Stimulated activated CD4-positive, alpha-beta T cell treated with anti-CD3 and anti-CD28 coated beads, TNF-alpha, amount 100 ng/mL, for 1 hour (primary cell): ENCODE measurements around the gene EEFSEC.

Experiments
- DNase-seq, 3 donors: peaks; one replicate each; pipeline ENCODE4 v3.0.0-alpha.2; 2020; ENCODE audit warnings: low read depth in 3 of 3, low spot score in 1 of 3

EEFSEC gene

DNA sequence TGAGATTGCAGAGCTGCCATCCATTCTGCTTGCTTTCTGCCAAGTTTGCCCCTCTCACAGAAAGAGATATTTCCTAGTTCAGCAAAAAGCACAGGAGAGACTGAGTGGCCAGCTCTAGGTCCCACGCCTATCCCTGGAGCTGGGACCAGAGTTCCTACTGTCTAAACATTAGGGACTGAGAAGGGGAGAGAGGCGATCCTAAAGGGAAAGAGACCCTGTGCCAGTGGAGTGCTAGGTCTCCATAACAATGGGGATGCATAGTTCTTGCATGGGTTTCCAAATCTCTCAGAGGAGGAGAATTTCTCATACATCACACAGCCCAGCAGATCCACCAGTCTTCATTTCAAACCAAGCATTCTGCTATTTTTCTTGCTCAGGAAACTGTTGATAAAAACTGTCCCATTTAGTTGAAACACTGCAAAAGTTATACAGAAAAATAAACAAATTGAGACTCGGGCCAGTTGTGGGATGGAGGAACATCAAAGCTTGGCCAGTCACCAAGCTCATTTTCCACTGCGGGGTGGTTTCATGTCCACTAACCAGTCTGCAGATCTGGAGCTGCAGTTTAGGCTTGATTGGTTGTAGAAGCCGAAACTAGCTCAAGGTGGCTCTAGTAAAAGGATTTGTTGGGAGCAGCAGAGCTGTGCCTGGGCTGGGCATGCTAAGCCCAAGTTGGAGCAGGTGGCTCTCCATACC is 62.7 kb downstream of the EEFSEC start:
- DNase-seq: no peak

DNA sequence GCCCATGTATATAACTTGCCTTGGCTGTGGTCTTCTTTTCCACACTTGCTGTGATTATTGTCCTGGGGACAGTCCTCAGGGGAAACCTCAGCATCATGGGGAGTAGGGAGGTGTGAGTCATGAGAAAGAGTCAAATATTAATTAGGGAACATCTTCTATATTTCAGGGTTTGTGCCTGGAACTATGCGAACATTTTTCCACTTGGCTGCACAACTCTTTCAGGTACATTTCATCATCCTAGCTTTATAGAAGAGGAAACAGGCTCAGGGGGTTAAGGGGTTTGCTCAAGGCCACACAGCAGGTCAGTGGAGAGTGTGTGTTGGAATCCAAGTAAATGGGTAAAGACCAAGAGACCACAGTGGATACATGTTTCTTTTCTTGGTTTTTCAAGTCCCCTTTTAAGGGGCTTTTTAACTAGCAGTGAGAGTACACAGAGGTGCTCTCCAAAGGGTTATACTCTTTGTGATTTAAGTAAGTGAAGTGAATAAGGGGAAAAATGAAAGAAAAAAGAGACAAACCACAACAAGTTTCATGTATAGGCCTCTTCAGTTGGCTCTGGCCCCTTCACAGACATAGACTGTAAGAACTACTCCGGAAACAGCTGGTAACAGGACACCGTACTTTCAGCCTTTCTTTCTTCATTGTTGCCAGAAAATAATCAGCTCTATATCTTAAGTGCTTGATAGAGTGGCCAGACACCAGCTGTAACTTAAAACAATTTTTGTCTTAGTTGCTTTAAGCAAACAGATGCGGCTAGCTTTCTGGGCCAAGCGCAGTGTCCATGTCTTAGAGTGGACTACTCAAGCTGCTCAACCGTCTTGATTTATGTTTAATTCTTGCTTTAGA is 64.6 kb downstream of the EEFSEC start:
- DNase-seq: no peak

DNA sequence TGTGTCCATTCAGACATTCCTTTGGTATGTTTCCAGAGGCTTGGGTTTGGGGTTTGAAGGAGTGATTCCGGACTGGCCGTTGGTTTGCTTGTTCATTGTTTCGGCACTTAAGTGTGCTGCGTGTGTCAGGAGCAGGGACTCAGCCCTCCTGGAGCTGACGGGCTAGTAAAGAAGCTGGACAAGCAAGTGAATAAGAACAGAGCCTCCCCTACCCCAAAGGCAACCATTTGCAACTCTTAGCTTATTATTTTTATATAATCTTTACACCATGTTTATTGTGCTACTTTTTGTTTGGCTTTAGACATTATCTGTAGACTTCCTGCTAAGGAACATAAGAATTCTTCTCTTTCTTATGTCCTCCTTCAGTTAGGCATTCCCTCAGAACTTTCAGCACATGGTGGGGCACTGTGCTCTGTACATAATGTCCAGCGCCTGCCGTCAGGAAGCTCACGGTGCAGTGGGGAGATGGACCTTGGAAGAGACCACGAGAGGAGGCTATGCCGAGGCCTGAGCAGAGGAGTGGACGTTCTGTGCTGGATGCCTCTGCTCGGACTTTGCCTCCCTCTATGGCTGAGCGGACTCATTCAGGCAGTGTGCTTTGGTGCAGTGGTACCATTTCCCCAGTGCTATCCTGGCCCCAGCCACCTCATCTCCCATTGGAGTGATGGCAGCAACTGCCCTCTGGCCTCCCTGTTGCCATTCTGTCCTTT is 65.4 kb downstream of the EEFSEC start:
- no peak for DNase-seq

DNA sequence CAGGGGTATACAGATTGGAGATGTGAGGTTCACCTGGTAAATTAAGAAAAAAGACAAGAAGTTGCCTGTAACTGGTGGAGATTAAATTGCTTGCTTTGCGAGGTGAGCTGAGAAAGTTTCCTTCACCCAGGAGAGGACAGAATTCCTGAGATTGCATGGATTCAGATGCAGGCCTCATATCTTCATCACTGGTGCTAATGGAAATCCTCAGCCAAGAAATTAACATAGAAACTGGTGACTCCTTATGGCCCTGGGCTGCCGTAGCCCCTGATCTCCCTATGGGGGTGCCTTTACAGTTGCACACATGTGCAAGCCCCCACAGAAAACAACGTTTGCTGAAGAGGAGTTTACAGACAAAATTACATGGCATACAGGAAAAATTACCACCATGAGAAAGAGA is 68.0 kb downstream of the EEFSEC start:
- no peak for DNase-seq

DNA sequence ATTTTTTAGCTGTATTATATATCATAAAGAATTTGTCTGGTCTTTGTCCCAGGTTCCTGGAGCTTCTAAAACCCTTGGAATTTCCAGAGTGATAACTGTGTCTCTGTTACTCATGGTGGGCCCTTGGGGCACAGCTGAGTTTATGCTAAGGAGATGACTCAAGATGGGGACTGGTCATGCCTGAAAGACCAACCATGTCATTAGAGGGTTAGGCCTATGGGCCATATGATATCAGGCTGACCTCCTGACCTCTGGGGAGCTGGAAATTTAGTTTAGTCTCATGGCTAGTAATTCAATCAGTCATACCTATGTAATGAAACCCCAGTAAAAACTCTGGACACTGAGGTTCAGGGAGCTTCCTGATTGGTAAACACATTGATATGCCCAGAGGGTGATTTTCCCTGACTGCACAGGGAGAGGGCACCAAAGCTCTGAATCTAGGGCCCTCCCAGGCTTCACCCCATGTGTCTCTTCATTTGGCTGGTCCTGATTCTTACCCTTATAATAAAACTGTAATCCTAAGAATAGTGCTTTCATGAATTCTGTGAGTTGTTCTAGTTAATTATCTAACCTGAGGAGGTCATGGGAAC is 69.6 kb downstream of the EEFSEC start:
- DNase-seq: no peak

DNA sequence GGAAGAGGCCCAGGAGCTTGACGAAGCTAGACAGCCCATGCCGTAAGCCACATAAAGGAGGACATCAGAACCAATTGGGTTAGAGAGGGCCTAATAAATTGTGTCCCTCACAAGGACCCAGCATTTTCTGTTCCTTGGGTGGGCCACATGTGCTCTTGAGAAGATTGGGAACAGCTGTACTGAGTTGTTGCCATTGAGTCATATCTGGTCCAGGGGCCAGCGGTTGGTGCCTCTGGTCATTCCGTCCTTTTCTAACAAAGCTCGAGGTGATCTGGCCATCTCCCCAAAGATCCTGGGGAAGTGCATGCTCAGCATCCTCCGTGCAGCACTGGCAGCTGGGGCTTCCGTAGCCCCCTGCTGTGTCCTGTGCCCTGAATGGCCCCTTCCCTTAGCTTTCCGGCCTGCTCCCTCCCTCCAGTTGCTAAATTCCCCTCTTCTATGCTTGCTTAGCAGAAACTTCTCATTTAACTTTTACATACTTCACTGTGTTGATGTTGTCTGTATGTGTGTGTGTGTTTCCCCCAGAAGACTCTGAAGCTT is 73.0 kb downstream of the EEFSEC start:
- no peak for DNase-seq

DNA sequence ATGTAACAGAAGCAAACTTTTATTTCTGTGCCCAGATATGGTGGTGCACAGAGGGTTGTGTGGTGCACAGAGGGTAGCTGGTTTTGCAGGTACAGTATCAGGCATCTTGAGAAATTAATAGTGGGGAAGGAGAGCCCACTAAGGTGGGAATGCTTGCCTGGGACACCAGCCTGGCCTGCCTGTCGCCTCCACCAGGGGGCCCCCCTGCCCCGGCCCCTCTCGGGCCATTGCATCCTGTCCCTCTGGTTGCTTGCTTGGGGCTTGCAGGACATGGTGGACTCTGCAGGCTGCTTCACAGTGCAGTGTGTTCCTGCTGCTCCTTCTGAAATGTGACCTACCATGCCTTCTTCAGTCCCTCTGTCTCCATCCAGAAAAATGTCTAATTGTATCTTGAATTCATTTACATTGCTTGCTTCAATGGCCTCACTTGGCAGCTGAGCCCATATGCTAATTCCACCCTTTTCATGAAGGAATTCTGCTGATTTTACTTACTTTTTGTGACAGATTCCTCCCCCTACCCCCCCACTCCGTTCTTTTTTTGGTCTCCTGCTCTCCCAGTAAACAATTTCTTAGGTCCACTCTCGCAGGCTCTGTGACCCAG is 73.6 kb downstream of the EEFSEC start:
- peak in 1 of 3 donors; percentile 12 for DNase-seq

DNA sequence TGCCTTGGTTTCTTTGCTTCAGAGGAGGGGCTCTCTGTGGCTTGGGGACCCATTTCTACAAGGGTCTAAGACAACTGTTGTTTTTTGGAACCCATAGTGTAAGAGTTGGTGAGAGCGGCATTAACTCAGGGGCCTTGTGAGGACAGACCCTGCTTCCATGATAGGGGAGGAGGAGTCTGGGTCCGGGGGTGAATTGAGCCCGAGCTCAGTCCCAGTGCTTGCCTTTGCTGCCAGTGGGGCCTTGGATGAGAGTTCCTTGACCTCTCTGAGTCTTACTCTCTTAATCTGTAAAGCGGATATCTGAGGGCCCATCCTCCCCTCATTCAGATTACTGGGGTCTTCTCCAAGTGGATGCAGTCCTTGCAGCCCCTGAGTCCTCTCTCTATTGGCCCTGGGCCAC is 74.2 kb downstream of the EEFSEC start:
- DNase-seq: no peak

DNA sequence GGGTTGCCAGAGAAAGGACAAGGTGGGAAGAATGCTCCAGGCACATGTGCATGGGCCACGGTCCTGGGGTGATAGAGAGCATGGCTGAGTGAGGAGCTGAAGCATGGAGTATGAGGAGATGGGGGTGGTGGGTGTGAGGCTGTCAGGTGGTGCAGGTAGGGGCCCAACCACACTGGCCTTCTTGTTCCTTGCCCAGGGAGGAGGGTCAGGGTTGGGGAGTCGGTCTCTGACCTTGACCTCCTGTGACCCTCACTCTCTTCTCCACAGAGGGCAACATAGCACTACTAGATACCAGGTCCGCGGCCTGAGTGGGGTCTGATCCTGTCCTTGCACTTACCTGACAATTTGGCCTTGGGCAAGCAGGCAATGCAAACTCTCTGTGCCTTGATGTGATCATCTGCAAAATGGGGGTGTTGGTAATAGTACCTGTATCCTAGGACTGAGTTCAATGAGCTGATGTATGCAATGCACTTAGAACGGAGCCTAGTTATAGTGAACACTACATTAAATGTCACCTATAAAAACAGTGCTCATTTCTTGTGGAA is 75.2 kb downstream of the EEFSEC start:
- DNase-seq: no peak

DNA sequence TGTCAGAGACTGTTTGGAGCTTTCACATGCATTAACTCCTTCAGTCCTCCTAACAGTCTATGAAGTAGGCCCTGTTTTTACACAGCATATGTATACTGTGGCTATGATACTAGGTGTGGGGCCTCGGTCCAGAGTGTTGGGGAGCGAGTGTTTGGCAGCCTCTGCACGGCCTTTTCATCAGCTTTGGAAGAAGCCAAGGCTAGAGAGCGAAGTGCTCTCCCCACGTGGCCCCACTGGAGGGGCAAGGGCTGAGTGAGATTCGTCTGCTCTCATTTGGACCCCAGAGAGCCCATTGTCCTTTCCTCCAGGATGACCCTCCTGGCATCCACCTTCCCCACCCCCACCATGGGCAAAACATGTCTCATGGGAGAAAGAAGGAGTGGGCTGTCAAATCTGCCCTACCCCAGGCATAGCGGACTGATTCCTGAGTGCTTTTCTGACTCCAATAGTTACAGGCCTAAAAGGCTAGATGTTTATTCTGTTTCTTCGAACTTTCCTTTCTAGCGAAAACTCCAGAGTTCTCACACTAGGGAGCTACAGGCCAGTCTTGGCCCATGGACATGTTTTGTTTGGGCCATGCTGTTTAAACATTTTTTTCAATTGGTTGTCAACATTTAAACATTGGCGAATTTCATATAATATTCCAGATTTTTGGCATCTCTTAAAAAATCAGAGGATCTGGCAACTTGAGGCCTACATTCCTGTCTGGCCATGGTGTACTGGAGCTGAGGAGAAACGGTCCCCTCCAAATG is 76.0 kb downstream of the EEFSEC start:
- DNase-seq: no peak

DNA sequence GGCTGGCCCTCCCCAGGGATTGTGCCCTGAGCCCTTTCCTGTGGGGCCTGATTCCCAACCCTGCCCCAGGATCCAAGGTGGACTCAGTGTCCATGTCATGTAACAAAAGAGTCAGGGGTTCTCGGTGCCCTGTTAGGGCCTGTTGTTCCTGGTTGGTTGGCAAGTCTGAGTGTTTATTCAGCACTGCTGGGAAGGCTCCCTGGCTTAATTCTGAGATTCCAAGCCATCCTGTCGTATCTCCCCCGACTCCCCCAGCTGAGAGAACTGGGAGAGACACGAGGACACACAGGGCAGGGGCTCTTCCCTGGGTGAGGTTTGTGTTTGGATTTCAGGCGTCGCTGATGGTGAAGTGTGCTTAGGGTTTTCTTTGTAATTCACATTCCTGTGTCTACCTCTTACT is 78.3 kb downstream of the EEFSEC start:
- no peak for DNase-seq

DNA sequence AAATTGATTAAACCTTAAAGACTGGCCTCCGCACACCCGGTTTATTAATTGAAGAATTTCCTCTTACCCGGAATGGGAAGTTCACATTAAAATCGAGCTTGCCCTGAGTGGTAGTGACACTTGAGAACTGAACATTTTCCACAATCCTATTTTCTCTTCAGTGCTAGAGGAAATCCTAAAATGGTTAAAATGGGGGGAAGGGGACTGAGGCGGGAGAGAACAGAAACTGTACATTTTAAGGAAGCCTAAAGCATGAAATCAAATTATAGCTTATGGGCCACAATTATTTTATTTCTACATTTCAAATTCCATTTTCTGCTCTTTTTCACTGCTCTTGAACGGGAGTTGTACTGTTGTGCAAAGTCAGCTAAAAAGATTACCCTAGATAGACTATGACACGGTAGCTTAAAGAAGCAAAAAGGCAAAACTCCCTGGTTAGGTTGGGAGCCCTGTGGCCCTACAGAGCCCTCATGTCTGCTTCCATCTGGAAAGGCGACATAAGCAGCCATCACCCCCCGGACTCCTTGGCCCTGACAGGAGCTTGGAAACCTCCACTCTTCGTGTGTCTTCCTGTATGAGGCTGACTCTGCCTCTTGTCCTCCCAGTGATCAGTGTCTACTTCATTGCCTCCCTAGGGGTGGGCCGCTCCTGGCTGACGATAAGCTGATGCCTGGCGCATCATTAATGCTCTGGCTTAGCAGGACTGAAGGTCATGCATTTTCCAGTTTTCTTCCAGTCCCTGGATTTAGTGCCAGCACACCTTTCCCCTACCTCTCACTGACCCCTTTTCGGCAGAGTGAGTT is 79.3 kb downstream of the EEFSEC start:
- no peak for DNase-seq

DNA sequence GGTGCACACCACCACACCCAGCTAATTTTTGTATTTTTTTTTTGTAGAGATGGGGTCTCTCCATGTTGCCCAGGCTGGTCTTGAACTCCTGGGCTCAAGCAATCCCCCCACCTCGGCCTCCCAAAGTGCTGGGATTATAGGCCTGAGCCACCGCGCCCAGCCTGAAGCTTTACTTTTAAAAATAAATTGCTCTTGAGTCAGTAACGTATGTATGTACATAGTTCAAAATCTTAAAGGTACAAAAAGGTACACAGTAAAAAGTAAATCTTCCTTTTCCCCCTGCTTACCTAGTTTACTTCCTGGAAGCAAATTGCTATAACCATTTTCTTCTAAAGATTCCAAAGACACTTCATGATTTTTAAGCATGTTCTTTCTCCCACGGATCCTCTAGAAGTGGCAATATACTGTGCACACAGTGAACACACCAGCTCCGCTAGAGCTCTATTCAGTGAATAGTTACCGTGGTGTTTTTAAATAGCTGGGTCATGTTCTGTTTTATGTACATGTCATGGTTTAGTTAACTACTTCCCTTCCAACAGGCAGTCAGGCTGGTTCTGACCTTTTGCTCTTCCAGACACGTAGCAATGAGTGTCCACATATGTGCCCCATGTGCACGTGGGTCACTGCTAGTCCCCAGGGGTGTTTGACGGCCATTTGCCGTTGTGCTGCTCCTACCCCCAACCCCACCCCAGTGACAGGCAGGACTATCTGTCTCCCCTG is 82.1 kb downstream of the EEFSEC start:
- no peak for DNase-seq

DNA sequence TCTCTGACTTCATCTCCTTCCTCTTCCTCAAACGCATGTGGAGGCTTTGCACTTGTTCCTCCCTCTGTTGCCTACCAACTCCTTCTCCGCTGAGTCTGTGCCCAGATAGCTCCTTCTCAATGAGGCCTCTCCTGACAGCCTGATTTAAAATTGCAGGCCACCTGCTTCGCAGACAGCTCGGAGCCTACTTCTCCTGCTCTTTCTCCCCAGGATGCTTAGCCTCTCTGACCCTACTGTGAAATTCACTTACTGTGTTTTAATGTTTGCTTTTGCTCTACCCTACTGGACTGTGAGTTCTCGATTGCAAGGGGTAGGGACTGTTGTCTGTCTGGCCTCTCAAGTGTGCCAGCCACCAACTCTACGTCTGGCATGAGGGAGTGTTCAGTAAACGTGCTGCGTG is 83.4 kb downstream of the EEFSEC start:
- DNase-seq: no peak

DNA sequence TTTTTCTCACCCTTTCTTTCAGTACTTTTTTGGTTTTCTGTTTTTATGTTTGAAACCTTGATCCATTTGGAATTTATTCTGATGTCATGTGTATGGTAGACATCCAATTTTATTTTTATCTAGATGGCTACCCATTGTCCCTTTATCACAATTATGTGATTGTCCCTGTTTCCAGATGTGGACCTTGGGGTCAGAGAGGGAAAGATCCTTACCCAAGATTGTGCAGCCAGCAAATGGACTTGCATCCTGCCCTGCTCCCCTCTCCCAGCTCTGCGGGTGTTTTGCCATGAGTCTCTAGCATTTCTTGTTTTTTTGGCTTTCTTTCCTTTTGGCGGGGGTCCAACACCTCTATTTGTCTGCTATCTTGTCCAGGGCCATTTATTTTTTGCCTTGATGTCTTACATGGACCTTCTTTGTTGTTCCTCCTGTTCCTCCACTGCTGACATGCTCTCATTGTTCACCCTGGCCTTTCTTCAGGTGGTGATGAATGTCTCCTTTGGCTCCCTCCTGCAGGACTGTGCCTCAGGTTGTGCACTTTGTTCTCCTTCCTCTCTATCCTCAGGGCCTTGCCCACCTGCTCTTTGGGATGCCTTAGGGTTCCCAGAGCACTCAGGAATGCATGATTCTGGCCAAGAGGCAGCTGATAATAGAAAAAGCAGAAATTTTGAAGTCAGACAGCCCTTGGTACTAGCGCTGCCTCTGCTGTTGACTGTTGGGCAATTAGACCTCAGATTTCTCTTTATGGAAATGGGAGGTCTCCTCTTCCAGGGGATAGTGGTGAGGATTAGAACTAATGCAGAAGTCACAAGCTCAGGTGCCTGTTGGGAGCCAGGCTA is 84.3 kb downstream of the EEFSEC start:
- DNase-seq: no peak

DNA sequence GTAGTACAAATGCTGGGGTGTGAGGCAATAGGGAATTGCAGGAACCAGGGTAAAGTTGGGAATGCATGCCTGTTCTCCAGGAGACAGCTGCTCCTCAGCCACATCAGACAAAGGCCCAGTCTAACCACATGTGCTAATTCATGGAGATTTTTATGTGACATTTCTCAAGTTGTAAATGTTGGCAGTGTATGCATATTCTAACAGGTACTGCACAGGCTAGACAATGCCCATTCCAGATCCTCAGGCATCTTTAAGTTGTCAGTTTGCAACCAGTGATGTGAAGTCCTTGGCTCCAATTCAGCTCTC is 84.9 kb downstream of the EEFSEC start:
- no peak for DNase-seq

DNA sequence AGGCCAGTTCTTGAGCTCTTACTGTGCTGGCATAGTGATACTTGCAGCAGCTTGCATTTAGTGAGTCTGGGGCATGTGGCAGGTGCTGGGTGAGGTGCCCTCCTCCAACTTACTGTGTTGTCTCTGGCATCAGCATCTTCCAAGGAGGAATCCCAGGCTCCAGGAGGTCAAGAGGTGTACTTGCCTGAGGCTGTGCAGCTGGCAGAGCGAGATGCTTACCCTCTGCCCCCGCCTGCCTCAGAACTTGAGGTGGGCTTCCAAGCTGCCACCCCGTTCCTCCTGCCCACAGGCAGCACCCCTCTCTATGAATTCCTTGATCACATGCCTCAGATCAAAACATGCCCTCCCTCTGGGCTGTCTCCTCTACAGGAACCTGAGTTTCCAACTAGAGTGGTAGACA is 86.0 kb downstream of the EEFSEC start:
- no peak for DNase-seq

DNA sequence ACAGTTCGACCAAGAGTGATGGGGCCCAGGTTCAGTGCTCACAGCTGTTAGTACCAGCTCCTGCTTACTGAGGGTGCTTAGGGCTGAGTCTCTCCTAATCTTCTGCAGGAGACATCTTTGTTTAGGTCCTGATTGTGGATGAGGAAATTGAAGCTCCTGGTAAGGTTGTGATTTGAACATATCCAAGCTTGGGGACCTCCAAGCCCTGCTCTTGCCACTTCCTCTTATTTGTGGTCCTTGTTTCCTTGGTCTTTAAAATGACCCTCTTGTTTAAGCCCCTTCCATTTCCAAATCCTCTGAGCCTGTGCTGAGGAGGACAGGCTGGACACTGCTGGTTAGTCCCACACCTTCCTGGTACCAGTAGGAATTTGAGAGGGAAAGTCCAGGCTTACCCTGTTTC is 87.0 kb downstream of the EEFSEC start:
- no peak for DNase-seq
